ENCODE data around the gene PAFAH2.

The PAFAH2 gene

GRCh38 chr1:25959611-25960010 is 38.3 kb downstream of the PAFAH2 start:
- no peak overlapping the region for H3K4me3 Mint-ChIP-seq

GRCh38 chr1:25958465-25958864 is 39.4 kb downstream of the PAFAH2 start:
- no peak overlapping the region for H3K4me3 Mint-ChIP-seq
- H3K36me3 Mint-ChIP-seq (ENCODE audit: low read depth), result peaks cover 58% of the 10 kb centered on the region
- no peaks in the 10 kb centered on the region for H3K9me3 Mint-ChIP-seq
- TF ChIP-seq, protein P1, sequence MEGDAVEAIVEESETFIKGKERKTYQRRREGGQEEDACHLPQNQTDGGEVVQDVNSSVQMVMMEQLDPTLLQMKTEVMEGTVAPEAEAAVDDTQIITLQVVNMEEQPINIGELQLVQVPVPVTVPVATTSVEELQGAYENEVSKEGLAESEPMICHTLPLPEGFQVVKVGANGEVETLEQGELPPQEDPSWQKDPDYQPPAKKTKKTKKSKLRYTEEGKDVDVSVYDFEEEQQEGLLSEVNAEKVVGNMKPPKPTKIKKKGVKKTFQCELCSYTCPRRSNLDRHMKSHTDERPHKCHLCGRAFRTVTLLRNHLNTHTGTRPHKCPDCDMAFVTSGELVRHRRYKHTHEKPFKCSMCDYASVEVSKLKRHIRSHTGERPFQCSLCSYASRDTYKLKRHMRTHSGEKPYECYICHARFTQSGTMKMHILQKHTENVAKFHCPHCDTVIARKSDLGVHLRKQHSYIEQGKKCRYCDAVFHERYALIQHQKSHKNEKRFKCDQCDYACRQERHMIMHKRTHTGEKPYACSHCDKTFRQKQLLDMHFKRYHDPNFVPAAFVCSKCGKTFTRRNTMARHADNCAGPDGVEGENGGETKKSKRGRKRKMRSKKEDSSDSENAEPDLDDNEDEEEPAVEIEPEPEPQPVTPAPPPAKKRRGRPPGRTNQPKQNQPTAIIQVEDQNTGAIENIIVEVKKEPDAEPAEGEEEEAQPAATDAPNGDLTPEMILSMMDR (IDR thresholded peaks at IDR 0.05; ENCODE audit: unreplicated experiment in 3 of 3), result no peak
- no peak overlapping the region for H3K27ac Mint-ChIP-seq
- H3K27me3 Mint-ChIP-seq (ENCODE audit: low read depth), result peaks cover 5% of the 10 kb centered on the region
- H3K4me1 Mint-ChIP-seq, result peaks cover 25% of the 10 kb centered on the region

More at GRCh38 chr1:25959611-25960010, 38.3 kb downstream of the PAFAH2 start:
- TF ChIP-seq, protein P1 (IDR thresholded peaks at IDR 0.05; ENCODE audit: unreplicated experiment in 3 of 3), result no peak
- H3K27ac Mint-ChIP-seq, result peak overlapping the region in 2 of 3 experiments; percentile 47 to 72
- H3K4me1 Mint-ChIP-seq, result peaks cover 16% of the 10 kb centered on the region
- no peaks in the 10 kb centered on the region for H3K9me3 Mint-ChIP-seq
- peaks cover 5% of the 10 kb centered on the region for H3K27me3 Mint-ChIP-seq (ENCODE audit: low read depth)
- peaks cover 67% of the 10 kb centered on the region for H3K36me3 Mint-ChIP-seq (ENCODE audit: low read depth)

DNA sequence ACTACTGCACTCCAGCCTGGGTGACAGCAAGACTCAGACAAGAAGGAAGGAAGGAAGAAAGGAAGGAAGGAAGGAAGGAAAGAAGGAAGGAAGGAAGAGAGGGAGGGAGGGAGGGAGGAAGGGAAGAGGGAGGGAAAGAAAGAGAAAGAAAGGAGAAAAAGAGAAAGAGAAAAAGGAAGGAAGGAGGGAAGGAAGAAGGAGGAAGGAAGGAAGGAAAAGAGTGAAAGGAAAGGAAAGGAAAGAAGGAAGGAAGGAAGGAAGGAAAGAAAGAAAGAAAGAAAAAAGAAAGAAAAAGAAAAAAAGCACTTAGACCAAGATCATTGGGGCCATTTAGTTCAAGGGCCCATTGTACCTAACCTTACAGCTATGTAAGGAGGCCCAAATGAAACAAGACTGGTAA is 42.3 kb downstream of the PAFAH2 start:
- TF ChIP-seq, protein P1 (IDR thresholded peaks at IDR 0.05; ENCODE audit: unreplicated experiment in 3 of 3), result no peak
- Mint-ChIP-seq H3K36me3 (ENCODE audit: low read depth) (peaks cover 34% of the 10 kb centered on the region), H3K27me3 (ENCODE audit: low read depth) (peaks cover 5% of the 10 kb centered on the region), H3K4me1 (peaks cover 38% of the 10 kb centered on the region), H3K9me3 (no peaks in the 10 kb centered on the region), H3K4me3 (no peak overlapping the region), H3K27ac (no peak overlapping the region)

DNA sequence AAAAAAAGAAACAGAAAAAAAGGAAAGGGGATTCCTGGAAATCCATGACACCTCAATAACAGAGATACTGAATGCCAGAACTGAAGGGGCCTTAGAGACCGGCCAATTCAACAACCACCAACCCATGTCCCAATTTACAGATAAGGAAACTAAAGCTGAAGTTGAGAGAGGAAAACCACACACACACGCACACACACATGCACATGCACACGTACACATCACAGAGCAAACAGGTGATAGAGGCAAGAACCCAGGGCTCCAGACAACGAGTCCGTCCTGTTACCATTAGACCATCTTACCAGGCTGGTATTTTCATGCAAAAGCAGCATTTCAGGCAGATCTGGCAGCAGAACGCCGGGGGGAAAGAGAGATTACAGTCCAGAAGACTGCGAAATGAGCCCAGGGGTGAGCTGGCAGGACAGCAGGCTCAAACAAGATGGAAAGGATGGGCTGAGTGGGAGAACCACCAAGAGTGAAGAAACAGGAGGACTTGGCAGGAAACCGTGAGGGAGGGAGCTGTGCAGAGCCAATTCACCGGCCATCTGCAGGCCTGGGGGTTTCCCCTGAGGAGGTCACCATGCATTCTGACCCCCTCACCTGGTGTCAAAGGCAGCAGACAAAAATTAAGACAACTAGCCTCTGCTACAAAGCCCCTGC is 43.5 kb downstream of the PAFAH2 start:
- H3K27me3 Mint-ChIP-seq (ENCODE audit: low read depth), result peaks cover 8% of the 10 kb centered on the region
- peaks cover 28% of the 10 kb centered on the region for H3K4me1 Mint-ChIP-seq
- H3K4me3 Mint-ChIP-seq, result no peak overlapping the region
- H3K36me3 Mint-ChIP-seq (ENCODE audit: low read depth), result peaks cover 23% of the 10 kb centered on the region
- H3K27ac Mint-ChIP-seq, result no peak overlapping the region
- TF ChIP-seq, protein P1 (IDR thresholded peaks at IDR 0.05; ENCODE audit: unreplicated experiment in 3 of 3), result no peak
- H3K9me3 Mint-ChIP-seq, result no peaks in the 10 kb centered on the region

GRCh38 chr1:25952841-25953401 is 44.9 kb downstream of the PAFAH2 start:
- Mint-ChIP-seq H3K9me3 (no peaks in the 10 kb centered on the region), H3K27ac (peak overlapping the region in 2 of 3 experiments; percentile 45 to 51), H3K27me3 (ENCODE audit: low read depth) (peaks cover 8% of the 10 kb centered on the region), H3K36me3 (ENCODE audit: low read depth) (peaks cover 8% of the 10 kb centered on the region), H3K4me3 (peak overlapping the region in 1 of 3 experiments; percentile 0), H3K4me1 (peaks cover 27% of the 10 kb centered on the region)
- TF ChIP-seq, protein P1 (IDR thresholded peaks at IDR 0.05; ENCODE audit: unreplicated experiment in 3 of 3), result no peak

GRCh38 chr1:25948641-25949040 is 49.2 kb downstream of the PAFAH2 start:
- Mint-ChIP-seq H3K27me3 (ENCODE audit: low read depth) (peaks cover 7% of the 10 kb centered on the region), H3K4me3 (no peak overlapping the region), H3K27ac (no peak overlapping the region), H3K4me1 (peaks cover 15% of the 10 kb centered on the region), H3K36me3 (ENCODE audit: low read depth) (no peaks in the 10 kb centered on the region), H3K9me3 (peaks cover 7% of the 10 kb centered on the region)
- TF ChIP-seq, protein P1 (IDR thresholded peaks at IDR 0.05; ENCODE audit: unreplicated experiment in 3 of 3), result no peak

All from nephron (organoid).